SK-N-MC (cell line): ENCODE measurements around the gene PCDH10.
"Not testable (repeated sequence)": the region's sequence is repeated elsewhere in the genome, so short reads cannot be mapped to it uniquely, and the experiment has no call there.

Source experiments
- DNase-seq: peaks from one replicate; pipeline ENCODE4 v3.0.0-alpha.2; 2011; ENCODE audit warnings: low read depth, low spot score
- H3K27ac ChIP-seq: fragments of 200-600 bp; sonication (generic); 2 replicates; pipeline ENCODE4 v1.5.1; 2016; ENCODE audit warnings: mixed run types
- H3K36me3 ChIP-seq: fragments of 200-600 bp; sonication (generic); 2 replicates; pipeline ENCODE4 v1.6.1; 2017; ENCODE audit warnings: antibody characterized with exemption, low read length, mixed read lengths; ENCODE audit not compliant: insufficient read depth
- H3K4me3 ChIP-seq: fragments of 200-600 bp; sonication (generic); 2 replicates; pipeline ENCODE4 v1.5.1; 2016
- H3K9ac ChIP-seq: fragments of 200-600 bp; sonication (generic); 2 replicates; pipeline ENCODE4 v1.8.0; 2017; ENCODE audit warnings: mixed run types, mixed read lengths; ENCODE audit not compliant: insufficient read length
- H3K9me3 ChIP-seq: fragments of 200-600 bp; sonication (generic); 2 replicates; pipeline ENCODE4 v1.6.1; 2017; ENCODE audit warnings: low read depth, mild to moderate bottlenecking, antibody characterized with exemption, low read length, moderate library complexity, mixed read lengths
- EZH2 ChIP-seq: fragments of 200-600 bp; sonication (generic); IDR thresholded peaks from one replicate; pipeline ENCODE4 v1.6.1; 2017; ENCODE audit warnings: antibody characterized with exemption
- FOXP2 ChIP-seq: optimal IDR thresholded peaks from 2 replicates; pipeline ENCODE3; 2011; ENCODE audit warnings: mild to moderate bottlenecking, moderate library complexity; ENCODE audit not compliant: insufficient read depth; ENCODE audit errors: extremely low read length, control extremely low read depth
- POLR2AphosphoS5 ChIP-seq: IDR thresholded peaks from 2 replicates; pipeline ENCODE4 v1.6.1; 2012; ENCODE audit warnings: mild to moderate bottlenecking, low read depth, low read length, borderline replicate concordance

The PCDH10 gene

GRCh38 chr4:133186210-133186609, 37.1 kb downstream of the PCDH10 start:
- Histone ChIP-seq H3K9me3 (no peaks in the 10 kb centered on the region), H3K27ac (no peak overlapping the region), H3K4me3 (no peak overlapping the region), H3K9ac (no peak overlapping the region), H3K36me3 (no peaks in the 10 kb centered on the region)
- DNase-seq, result no peak
- TF ChIP-seq POLR2AphosphoS5 (no peak), EZH2 (no peak), FOXP2 (no peak)

- Histone ChIP-seq H3K36me3 (no peaks in the 10 kb centered on the region), H3K4me3 (no peak overlapping the region), H3K9me3 (no peaks in the 10 kb centered on the region), H3K9ac (no peak overlapping the region), H3K27ac (no peak overlapping the region)
- TF ChIP-seq POLR2AphosphoS5, result no peak
- TF ChIP-seq FOXP2, result no peak
- no peak for TF ChIP-seq EZH2
- no peak for DNase-seq
These were observed 37.8 kb downstream of the PCDH10 start for GRCh38 chr4:133186845-133187244.

GRCh38 chr4:133188433-133189146, 39.5 kb downstream of the PCDH10 start:
- H3K9me3 ChIP-seq, result no peaks in the 10 kb centered on the region
- no peak for TF ChIP-seq FOXP2
- TF ChIP-seq EZH2, result no peak
- no peak for TF ChIP-seq POLR2AphosphoS5
- no peak overlapping the region for H3K9ac ChIP-seq
- DNase-seq, result no peak
- no peak overlapping the region for H3K4me3 ChIP-seq
- no peaks in the 10 kb centered on the region for H3K36me3 ChIP-seq
- H3K27ac ChIP-seq, result no peak overlapping the region

GRCh38 chr4:133189147-133189517, 40.0 kb downstream of the PCDH10 start:
- TF ChIP-seq FOXP2, result no peak
- no peak for TF ChIP-seq POLR2AphosphoS5
- no peak for TF ChIP-seq EZH2
- no peaks in the 10 kb centered on the region for H3K9me3 ChIP-seq
- DNase-seq, result no peak
- H3K36me3 ChIP-seq, result no peaks in the 10 kb centered on the region
- H3K4me3 ChIP-seq, result no peak overlapping the region
- no peak overlapping the region for H3K9ac ChIP-seq
- no peak overlapping the region for H3K27ac ChIP-seq

GRCh38 chr4:133190098-133190497, 41.0 kb downstream of the PCDH10 start:
- TF ChIP-seq POLR2AphosphoS5 (no peak), FOXP2 (no peak), EZH2 (no peak)
- no peak overlapping the region for H3K4me3 ChIP-seq
- no peak for DNase-seq
- H3K36me3 ChIP-seq, result no peaks in the 10 kb centered on the region
- no peak overlapping the region for H3K9ac ChIP-seq
- H3K27ac ChIP-seq, result no peak overlapping the region
- no peaks in the 10 kb centered on the region for H3K9me3 ChIP-seq

- no peak overlapping the region for H3K27ac ChIP-seq
- H3K36me3 ChIP-seq, result no peaks in the 10 kb centered on the region
- TF ChIP-seq FOXP2, result no peak
- no peak for TF ChIP-seq EZH2
- TF ChIP-seq POLR2AphosphoS5, result no peak
- no peak for DNase-seq
- H3K9ac ChIP-seq, result no peak overlapping the region
- H3K4me3 ChIP-seq, result no peak overlapping the region
- H3K9me3 ChIP-seq, result no peaks in the 10 kb centered on the region
These were observed 59.7 kb downstream of the PCDH10 start for GRCh38 chr4:133208694-133209285.

GRCh38 chr4:133233922-133234321, 84.8 kb downstream of the PCDH10 start:
- H3K27ac ChIP-seq, result no peak overlapping the region
- TF ChIP-seq POLR2AphosphoS5, result no peak
- no peak for TF ChIP-seq FOXP2
- TF ChIP-seq EZH2, result no peak
- no peak for DNase-seq
- H3K9ac ChIP-seq, result no peak overlapping the region
- no peaks in the 10 kb centered on the region for H3K36me3 ChIP-seq
- H3K4me3 ChIP-seq, result no peak overlapping the region
- H3K9me3 ChIP-seq, result no peaks in the 10 kb centered on the region

GRCh38 chr4:133240451-133240850, 91.4 kb downstream of the PCDH10 start:
- not testable (repeated sequence) for H3K9me3 ChIP-seq, H3K27ac ChIP-seq, H3K36me3 ChIP-seq, H3K4me3 ChIP-seq, H3K9ac ChIP-seq, DNase-seq
